Right lobe of liver (tissue), 4 donors: ENCODE measurements around the gene RUFY4.

Experiments used
- CTCF ChIP-seq, 4 donors: fragments of 200-600 bp in 3 of 4; fragments of 450-650 bp in 1 of 4; IDR thresholded peaks; one replicate each; pipeline versions ENCODE4 v1.5.1 to v1.8.0; 2016 to 2022; ENCODE audit warnings: antibody characterized with exemption in 4 of 4, mild to moderate bottlenecking in 2 of 4
- POLR2A ChIP-seq: fragments of 450-650 bp; IDR thresholded peaks from one replicate; pipeline ENCODE4 v1.6.1; 2017; ENCODE audit warnings: antibody characterized with exemption, mild to moderate bottlenecking
- donor health status: DM: no; HTN: no; CAD: no.
- donor health status: DM: no; HTN: no; CAD: no.
- donor health status: DM: no; HTN: yes; CAD: no.

GRCh38 chr2:218059289-218059688 lies 9.8 kb upstream of the RUFY4 start:
- TF ChIP-seq CTCF (IDR thresholded peaks at IDR 0.05) (no peak), POLR2A (no peak)
